ENCODE measurements around the gene FBLN7.

- TF ChIP-seq, protein P1, sequence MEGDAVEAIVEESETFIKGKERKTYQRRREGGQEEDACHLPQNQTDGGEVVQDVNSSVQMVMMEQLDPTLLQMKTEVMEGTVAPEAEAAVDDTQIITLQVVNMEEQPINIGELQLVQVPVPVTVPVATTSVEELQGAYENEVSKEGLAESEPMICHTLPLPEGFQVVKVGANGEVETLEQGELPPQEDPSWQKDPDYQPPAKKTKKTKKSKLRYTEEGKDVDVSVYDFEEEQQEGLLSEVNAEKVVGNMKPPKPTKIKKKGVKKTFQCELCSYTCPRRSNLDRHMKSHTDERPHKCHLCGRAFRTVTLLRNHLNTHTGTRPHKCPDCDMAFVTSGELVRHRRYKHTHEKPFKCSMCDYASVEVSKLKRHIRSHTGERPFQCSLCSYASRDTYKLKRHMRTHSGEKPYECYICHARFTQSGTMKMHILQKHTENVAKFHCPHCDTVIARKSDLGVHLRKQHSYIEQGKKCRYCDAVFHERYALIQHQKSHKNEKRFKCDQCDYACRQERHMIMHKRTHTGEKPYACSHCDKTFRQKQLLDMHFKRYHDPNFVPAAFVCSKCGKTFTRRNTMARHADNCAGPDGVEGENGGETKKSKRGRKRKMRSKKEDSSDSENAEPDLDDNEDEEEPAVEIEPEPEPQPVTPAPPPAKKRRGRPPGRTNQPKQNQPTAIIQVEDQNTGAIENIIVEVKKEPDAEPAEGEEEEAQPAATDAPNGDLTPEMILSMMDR (IDR thresholded peaks at IDR 0.05): no peak
- no peak for TF ChIP-seq POLR2A (IDR thresholded peaks at IDR 0.05)
These were observed 49.0 kb downstream of the FBLN7 start for GRCh38 chr2:112187046-112187715.

Data from heart left ventricle (tissue), 13 donors.